ENCODE measurements around the gene CCNB2.
A peak's percentile ranks its signal among the peaks of the same experiment; 100 is the strongest.

DNA sequence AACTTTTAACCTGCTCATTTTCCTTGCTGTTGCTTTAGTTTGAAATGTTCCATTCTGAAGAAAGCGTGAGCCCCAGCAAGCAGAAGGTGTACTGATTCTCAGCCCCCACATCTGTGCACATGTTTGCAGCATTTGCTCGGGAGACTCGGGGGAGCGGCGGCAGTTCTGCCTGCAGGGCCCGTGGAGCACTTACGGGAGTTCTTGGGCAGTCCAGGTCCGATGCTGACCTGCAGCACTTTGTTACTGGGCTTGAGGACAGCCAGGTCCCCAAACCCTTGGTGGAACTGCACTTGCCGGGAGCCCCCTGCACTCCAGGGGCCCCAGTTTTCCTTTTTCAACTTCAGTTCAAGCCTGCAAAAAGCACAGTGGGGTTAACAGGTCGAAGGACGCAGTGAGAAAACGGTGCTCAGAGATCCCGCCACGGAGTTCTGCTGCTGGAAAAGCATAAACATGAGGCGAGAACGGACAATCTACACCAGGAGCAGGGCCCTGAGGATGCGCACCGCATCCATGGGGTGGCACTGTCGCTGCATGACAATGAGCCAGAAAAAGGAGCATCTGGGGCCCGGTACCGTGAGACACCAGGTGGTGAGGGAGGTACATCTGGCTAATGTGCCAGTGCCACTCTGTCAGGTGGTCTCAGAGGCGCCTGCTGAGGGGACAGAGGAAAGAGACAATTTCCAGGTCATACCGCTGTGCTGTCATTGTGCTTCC is 56.1 kb downstream of the CCNB2 start:
- TF ChIP-seq, protein P1, sequence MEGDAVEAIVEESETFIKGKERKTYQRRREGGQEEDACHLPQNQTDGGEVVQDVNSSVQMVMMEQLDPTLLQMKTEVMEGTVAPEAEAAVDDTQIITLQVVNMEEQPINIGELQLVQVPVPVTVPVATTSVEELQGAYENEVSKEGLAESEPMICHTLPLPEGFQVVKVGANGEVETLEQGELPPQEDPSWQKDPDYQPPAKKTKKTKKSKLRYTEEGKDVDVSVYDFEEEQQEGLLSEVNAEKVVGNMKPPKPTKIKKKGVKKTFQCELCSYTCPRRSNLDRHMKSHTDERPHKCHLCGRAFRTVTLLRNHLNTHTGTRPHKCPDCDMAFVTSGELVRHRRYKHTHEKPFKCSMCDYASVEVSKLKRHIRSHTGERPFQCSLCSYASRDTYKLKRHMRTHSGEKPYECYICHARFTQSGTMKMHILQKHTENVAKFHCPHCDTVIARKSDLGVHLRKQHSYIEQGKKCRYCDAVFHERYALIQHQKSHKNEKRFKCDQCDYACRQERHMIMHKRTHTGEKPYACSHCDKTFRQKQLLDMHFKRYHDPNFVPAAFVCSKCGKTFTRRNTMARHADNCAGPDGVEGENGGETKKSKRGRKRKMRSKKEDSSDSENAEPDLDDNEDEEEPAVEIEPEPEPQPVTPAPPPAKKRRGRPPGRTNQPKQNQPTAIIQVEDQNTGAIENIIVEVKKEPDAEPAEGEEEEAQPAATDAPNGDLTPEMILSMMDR (IDR thresholded peaks at IDR 0.05), result peak in 3 of 6 experiments; percentile 29 to 33 (median 32)
- TF ChIP-seq EP300 (IDR thresholded peaks at IDR 0.05) (no peak), POLR2A (IDR thresholded peaks at IDR 0.05) (no peak), POLR2AphosphoS5 (IDR thresholded peaks at IDR 0.05) (no peak)
